NCI-H1092 treated with DMSO at 0.1 percent for 48 hours (cell line): ENCODE measurements around the gene B2M.
"Not testable (repeated sequence)": the region's sequence is repeated elsewhere in the genome, so short reads cannot be mapped to it uniquely, and the experiment has no call there.

Experiments
- DNase-seq: peaks from one replicate; lab custom pipeline; 2025; lab: John Stamatoyannopoulos, UW

Gene B2M

GRCh38 chr15:44726136-44726535 lies 14.8 kb downstream of the B2M start:
- no peak for DNase-seq

- no peak for DNase-seq
Measured at GRCh38 chr15:44726568-44727484, 15.5 kb downstream of the B2M start.

- DNase-seq: no peak
Measured at GRCh38 chr15:44727485-44728231, 16.3 kb downstream of the B2M start.

- not testable (repeated sequence) for DNase-seq
Measured at GRCh38 chr15:44728232-44728575, 16.9 kb downstream of the B2M start.

- peak; percentile 96 for DNase-seq
Measured at GRCh38 chr15:44728576-44729407, 17.5 kb downstream of the B2M start.

- DNase-seq: peak; percentile 39
Measured at GRCh38 chr15:44729408-44730127, 18.3 kb downstream of the B2M start.

GRCh38 chr15:44734839-44735481 lies 23.6 kb downstream of the B2M start:
- DNase-seq: no peak

GRCh38 chr15:44735482-44736180 lies 24.3 kb downstream of the B2M start:
- no peak for DNase-seq

GRCh38 chr15:44736181-44736765 lies 25.0 kb downstream of the B2M start, which contains the start of gene TRIM69:
TRIM69 (plus strand) TSS chr15:44736528; CDS start chr15:44736705, 177 bp downstream.
- DNase-seq: no peak

GRCh38 chr15:44738340-44738984 lies 27.1 kb downstream of the B2M start:
- peak; percentile 19 for DNase-seq

- not testable (repeated sequence) for DNase-seq
Measured at GRCh38 chr15:44739222-44739847, 28.0 kb downstream of the B2M start.

GRCh38 chr15:44743454-44743853 lies 32.1 kb downstream of the B2M start:
- DNase-seq: not testable (repeated sequence)

- DNase-seq: no peak
Measured at GRCh38 chr15:44753345-44753744, 42.0 kb downstream of the B2M start.

- no peak for DNase-seq
Measured at GRCh38 chr15:44763187-44763586, 51.9 kb downstream of the B2M start.

GRCh38 chr15:44763848-44764247 lies 52.5 kb downstream of the B2M start:
- no peak for DNase-seq

GRCh38 chr15:44765036-44765435 lies 53.7 kb downstream of the B2M start:
- no peak for DNase-seq
